Fibroblast of the aortic adventitia (primary cell): ENCODE results near the gene C15orf61. TPM values are rescaled to one million over a fixed set of nuclear protein-coding genes. Genes with fewer than 3 reads are reported as not detected.

Source experiments
- DNase-seq: peaks from one replicate; pipeline ENCODE4 v3.0.0-alpha.2; 2010; ENCODE audit warnings: low read depth
- H3K4me3 ChIP-seq: 2 replicates; pipeline ENCODE4 v1.5.1; 2011; ENCODE audit warnings: low read depth, mild to moderate bottlenecking, control low read depth, low read length, moderate library complexity
- total RNA-seq: library from RNA; depleted of rRNA; stranded (reverse); fragments of >200 nt; gene quantifications from 2 replicates; pipeline ENCODE4 v1.2.3, GENCODE V29; 2012; ENCODE audit warnings: low replicate concordance
- TF ChIP-seq, protein P1 (sequence below): IDR thresholded peaks from 2 replicates; pipeline ENCODE4 v1.5.1; 2011; ENCODE audit warnings: mild to moderate bottlenecking, low read length, control low read depth, inconsistent platforms; ENCODE audit not compliant: insufficient read depth

Gene C15orf61
- total RNA-seq, 1 donor = 5.8 TPM

DNA sequence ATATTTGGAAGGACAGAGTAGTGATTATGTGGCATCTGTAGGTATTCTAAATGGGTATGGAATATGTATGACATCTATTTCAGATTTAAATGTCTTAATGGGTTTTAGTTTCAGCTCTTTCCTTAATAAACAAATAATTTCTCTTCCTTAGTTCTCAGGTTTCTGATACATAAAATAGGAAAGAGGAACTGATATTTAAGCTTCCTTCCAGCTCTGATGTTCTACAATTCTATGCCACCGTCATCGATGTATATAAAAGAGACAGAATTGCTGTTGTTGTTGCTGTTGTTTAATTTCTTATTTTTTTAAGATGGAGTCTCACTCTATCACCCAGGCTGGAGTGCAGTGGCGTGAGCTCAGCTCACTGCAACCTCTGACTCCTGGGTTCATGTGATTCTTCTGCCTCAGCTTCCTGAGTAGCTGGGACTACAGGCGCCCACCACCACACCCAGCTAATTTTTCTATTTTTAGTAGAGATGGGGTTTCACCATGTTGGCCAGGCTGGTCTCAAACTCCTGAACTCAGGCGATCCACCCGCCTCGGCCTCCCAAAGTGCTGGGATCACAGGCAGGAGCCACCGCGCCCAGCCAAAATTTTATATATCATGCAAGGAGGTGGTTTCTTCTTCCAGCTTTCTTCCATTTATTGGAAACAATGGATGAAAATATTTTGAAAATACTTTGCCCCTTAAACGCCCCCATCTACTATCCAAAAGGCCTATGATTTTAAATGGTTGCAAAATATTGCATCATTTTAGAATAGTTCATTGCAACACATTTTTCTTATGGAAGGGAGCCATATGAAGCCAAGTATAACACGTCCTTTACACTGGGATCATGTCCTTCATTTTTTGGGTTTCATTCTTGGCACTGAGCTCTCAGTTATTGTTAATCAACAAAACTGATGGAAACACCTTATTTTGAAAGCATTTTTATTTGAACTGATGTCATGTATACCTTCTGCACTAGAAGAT lies 13.9 kb upstream of the C15orf61 start:
- TF ChIP-seq, protein P1, sequence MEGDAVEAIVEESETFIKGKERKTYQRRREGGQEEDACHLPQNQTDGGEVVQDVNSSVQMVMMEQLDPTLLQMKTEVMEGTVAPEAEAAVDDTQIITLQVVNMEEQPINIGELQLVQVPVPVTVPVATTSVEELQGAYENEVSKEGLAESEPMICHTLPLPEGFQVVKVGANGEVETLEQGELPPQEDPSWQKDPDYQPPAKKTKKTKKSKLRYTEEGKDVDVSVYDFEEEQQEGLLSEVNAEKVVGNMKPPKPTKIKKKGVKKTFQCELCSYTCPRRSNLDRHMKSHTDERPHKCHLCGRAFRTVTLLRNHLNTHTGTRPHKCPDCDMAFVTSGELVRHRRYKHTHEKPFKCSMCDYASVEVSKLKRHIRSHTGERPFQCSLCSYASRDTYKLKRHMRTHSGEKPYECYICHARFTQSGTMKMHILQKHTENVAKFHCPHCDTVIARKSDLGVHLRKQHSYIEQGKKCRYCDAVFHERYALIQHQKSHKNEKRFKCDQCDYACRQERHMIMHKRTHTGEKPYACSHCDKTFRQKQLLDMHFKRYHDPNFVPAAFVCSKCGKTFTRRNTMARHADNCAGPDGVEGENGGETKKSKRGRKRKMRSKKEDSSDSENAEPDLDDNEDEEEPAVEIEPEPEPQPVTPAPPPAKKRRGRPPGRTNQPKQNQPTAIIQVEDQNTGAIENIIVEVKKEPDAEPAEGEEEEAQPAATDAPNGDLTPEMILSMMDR = no peak
- no peak overlapping the region for H3K4me3 ChIP-seq
- DNase-seq = peak; percentile 81

GRCh38 chr15:67508407-67508806 lies 12.5 kb upstream of the C15orf61 start:
- no peak for DNase-seq
- TF ChIP-seq, protein P1 = no peak
- no peak overlapping the region for H3K4me3 ChIP-seq

GRCh38 chr15:67509918-67510317 lies 11.0 kb upstream of the C15orf61 start:
- no peak overlapping the region for H3K4me3 ChIP-seq
- DNase-seq = no peak
- TF ChIP-seq, protein P1 = no peak

- no peak overlapping the region for H3K4me3 ChIP-seq
- peak; percentile 66 for DNase-seq
- TF ChIP-seq, protein P1 = no peak
Measured at GRCh38 chr15:67510597-67511190, 10.2 kb upstream of the C15orf61 start.

DNA sequence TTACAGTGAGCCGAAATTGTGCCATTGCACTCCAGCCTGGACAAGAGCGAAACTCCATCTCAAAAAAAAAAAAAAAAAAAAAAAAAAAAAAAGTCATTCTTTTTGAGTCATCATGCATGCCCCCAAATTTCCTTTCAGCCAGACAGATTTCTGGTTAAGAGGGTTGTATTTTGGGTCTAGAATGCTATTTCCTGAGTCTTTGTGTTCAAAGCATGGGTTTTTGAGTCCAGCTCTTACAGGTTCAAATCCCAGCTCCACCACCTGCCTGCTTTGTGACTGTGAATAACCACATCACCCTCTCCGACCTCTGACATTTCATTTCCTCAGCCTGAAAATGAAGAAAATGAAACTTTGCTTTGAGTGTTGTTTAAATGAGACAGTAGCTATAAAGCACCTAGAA lies 9.3 kb upstream of the C15orf61 start:
- TF ChIP-seq, protein P1 = no peak
- no peak for DNase-seq
- H3K4me3 ChIP-seq = no peak overlapping the region

DNA sequence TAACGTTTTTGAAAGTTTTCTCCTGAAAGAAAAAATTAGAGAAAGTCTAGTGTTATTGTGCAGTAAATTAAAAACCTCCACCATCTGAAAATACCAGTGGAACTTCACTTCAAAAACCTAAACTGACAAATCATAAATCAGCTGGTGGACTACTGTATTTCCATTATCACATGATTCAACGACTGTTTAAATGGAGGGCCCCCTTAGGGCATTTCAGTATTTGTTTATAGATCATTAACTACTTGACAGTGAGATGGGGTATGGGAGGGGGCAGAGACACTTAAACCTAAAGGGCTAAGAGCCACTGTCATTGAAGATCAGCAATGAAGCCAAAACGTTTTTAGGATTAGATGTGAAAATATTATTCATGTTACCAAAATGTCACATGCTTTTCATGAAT lies 8.8 kb upstream of the C15orf61 start:
- TF ChIP-seq, protein P1 = no peak
- H3K4me3 ChIP-seq = no peak overlapping the region
- DNase-seq = no peak
